ENCODE data around the gene CLDN9. TPM values are rescaled to one million over a fixed set of nuclear protein-coding genes. Genes with fewer than 3 reads are reported as not detected.
A peak's percentile ranks its signal among the peaks of the same experiment; 100 is the strongest.

CLDN9 gene
- polyA plus RNA-seq, 1 experiment, result not detected

DNA sequence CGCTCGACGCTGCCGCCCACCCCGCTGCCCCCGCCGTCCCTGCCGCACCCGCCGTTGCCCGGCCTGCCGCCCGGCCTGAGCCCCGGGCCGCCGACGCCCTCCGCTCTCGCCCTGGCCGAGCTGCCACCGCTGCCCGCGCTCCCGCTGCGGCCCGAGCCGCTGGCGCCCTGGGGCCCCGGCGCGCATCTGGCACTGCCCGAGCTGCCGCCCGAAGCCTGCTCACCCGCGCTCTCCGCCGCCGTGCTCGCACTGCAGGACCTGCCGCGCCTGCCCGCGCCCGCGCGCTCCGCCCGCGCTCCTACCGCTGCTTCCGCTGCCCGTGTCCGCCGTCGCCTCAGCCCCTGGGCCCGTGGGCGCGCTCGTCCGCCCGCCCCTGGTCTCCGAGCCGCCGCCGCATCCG is 8.4 kb upstream of the CLDN9 start:
- DNase-seq (ENCODE audit: low read depth), result no peak
- POLR2A ChIA-PET, result no interaction called here
- no peaks in the 10 kb centered on the region; the same call in 1 of the 2 replicates for H3K27me3 ChIP-seq (ENCODE audit: control insufficient read depth, insufficient read depth, low read length)
- CTCF ChIA-PET, result interaction anchor here (0.6 to 3.6 kb wide), 17 partner anchors 10 to 1011 kb away, joined by 3 to 66 read pairs (median 4); partner anchors contain the start of genes HCFC1R1, THOC6 and TNFRSF12A
- no peaks in the 10 kb centered on the region for H3K36me3 ChIP-seq (ENCODE audit: control insufficient read depth, insufficient read depth, low read length)
- TF ChIP-seq, protein P1, sequence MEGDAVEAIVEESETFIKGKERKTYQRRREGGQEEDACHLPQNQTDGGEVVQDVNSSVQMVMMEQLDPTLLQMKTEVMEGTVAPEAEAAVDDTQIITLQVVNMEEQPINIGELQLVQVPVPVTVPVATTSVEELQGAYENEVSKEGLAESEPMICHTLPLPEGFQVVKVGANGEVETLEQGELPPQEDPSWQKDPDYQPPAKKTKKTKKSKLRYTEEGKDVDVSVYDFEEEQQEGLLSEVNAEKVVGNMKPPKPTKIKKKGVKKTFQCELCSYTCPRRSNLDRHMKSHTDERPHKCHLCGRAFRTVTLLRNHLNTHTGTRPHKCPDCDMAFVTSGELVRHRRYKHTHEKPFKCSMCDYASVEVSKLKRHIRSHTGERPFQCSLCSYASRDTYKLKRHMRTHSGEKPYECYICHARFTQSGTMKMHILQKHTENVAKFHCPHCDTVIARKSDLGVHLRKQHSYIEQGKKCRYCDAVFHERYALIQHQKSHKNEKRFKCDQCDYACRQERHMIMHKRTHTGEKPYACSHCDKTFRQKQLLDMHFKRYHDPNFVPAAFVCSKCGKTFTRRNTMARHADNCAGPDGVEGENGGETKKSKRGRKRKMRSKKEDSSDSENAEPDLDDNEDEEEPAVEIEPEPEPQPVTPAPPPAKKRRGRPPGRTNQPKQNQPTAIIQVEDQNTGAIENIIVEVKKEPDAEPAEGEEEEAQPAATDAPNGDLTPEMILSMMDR (IDR thresholded peaks at IDR 0.05; ENCODE audit: insufficient read depth, low read depth, low read length), result no peak
- peak overlapping the region; percentile 5; the same call in 1 of the 2 replicates for H3K4me3 ChIP-seq (ENCODE audit: low read depth, low read length)

DNA sequence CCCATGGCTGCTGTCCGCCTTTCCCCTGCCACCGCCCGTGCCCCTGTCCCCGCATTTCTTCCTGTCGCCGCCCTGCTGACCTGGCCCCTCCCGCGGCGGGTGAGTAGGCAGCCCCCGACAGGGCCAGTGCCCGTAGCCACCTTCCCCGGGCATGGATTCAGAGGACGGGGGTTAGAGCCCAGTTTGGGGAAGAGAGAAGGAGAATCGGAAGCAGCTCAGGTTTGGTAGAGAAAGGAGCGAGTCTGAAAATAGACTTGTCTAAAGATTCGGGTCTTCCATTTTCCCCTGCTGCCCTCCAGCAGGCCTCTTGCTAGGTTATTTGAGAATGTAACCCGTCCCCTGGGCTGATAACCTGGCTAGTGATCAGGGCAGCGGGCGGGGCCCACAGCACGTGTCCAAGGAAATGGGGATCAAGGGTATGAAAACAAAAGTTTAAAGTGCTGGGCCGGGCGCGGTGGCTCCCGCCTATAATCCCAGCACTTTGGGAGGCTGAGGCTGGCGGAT is 7.9 kb upstream of the CLDN9 start:
- ChIA-PET POLR2A (no interaction called here), CTCF (interaction anchor here (1.5 to 3.3 kb wide), 2 partner anchors 18 to 25 kb away, joined by 22 to 66 read pairs; partner anchors contain the start of genes HCFC1R1 and THOC6)
- TF ChIP-seq, protein P1 (IDR thresholded peaks at IDR 0.05; ENCODE audit: insufficient read depth, low read depth, low read length), result no peak
- Histone ChIP-seq H3K27me3 (ENCODE audit: control insufficient read depth, insufficient read depth, low read length) (no peaks in the 10 kb centered on the region; the same call in 1 of the 2 replicates), H3K4me3 (ENCODE audit: low read depth, low read length) (0 out of 2 replicates have a peak overlapping the region, but pooled peaks have one; percentile 11), H3K36me3 (ENCODE audit: control insufficient read depth, insufficient read depth, low read length) (no peaks in the 10 kb centered on the region)
- no peak for DNase-seq (ENCODE audit: low read depth)

DNA sequence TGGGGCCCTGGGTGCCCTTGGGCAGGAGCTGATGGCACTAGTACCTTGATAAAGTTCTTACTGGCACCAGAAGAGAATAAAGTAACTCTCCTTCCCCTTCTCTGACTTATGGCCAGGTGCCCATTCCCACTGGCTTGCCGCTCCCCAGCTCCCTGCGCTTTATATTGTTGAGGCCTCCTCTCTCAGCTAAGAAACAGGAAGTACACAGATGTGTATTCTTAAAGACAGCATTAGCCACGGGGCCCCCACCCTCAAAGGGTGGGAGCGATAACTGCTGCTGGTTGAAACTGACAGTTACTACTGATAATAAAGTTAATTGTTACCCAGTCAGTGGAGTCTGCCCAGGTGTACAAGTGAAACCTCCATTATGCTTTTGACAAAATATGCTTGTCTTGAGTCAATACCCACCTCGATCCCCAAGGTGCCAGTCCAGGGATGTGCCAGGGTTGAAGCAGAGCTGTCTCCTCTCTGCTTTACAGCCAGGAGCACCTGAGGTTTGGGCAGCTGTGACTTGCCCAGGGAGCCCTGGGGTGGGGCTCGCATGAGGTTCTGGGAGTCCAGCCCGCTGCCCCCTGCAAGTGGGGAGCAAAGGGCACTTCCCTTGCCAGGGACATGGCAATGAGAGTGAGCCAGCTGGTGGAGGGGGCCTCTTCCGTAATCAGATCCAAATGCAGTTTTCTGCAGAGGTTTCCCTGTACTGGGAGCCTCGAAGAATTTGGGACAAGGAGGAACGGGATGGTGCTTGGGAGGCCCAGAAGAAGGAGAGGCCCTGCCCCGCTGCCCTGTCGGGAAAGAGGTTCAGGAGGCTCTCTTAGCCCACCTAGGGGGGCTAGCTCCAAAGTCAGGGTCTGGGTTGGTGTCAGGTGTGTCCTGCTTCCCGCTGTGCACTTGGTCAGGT is 5.4 kb upstream of the CLDN9 start:
- DNase-seq (ENCODE audit: low read depth), result no peak
- TF ChIP-seq, protein P1 (IDR thresholded peaks at IDR 0.05; ENCODE audit: insufficient read depth, low read depth, low read length), result no peak
- Histone ChIP-seq H3K4me3 (ENCODE audit: low read depth, low read length) (no peak overlapping the region), H3K27me3 (ENCODE audit: control insufficient read depth, insufficient read depth, low read length) (peaks cover 3% of the 10 kb centered on the region), H3K36me3 (ENCODE audit: control insufficient read depth, insufficient read depth, low read length) (no peaks in the 10 kb centered on the region)
- ChIA-PET CTCF (interaction anchor here (0.8 to 2.5 kb wide), 4 partner anchors 13 to 45 kb away, joined by 3 to 11 read pairs (median 3); partner anchors contain the start of gene TNFRSF12A), POLR2A (interaction anchor here (0.7 kb wide), 1 partner anchor 14 kb away, joined by 3 read pairs; no protein-coding TSS in a partner anchor)

DNA sequence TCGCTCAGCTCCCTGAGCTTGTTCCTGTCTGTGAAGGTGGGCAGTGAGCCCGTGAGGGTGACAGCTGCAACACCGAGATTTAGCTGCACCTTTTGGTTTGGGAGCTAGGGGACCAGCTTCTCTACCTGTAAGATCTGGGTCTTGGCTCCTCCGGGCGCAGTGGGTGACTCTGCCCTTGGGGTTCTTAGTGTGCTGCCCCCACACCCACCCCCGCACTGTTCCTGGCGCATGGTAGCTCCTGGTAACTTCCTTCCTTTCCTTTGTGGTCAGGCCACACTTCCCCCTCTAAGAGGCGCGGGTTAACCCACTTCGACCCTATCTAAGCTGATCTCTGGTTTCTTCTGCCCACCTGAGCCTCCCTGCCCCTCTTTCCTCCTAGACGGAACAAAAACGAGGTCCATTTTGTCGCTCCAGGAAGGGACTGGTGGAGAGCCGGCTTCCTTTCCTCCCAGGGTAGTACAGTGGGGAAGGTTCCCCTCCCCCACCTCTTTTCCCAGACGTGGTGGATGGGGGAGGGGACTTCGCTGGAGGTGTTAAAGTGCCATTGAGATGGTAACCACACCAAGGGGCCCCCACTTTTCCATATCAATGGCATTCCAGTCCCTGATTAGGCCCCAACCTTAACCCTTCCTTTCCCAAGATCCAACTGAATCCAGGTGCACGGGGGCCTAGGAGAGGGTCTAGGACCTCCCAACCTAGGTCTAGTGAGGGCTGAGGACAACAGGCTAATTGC is 4.6 kb upstream of the CLDN9 start:
- no peaks in the 10 kb centered on the region for H3K36me3 ChIP-seq (ENCODE audit: control insufficient read depth, insufficient read depth, low read length)
- ChIA-PET CTCF (interaction anchor here (0.8 to 2.5 kb wide), 4 partner anchors 12 to 46 kb away, joined by 3 to 11 read pairs (median 3); partner anchors contain the start of gene TNFRSF12A), POLR2A (interaction anchor here (0.7 kb wide), 1 partner anchor 13 kb away, joined by 3 read pairs; no protein-coding TSS in a partner anchor)
- TF ChIP-seq, protein P1 (IDR thresholded peaks at IDR 0.05; ENCODE audit: insufficient read depth, low read depth, low read length), result no peak
- no peak overlapping the region for H3K4me3 ChIP-seq (ENCODE audit: low read depth, low read length)
- DNase-seq (ENCODE audit: low read depth), result no peak
- peaks cover 5% of the 10 kb centered on the region for H3K27me3 ChIP-seq (ENCODE audit: control insufficient read depth, insufficient read depth, low read length)
